ENCODE measurements around the gene MAP3K14. TPM values are rescaled to one million over a fixed set of nuclear protein-coding genes. Genes with fewer than 3 reads are reported as not detected.

MAP3K14 gene
- total RNA-seq, 1 donor from 2014 or later: 9.8 TPM

GRCh38 chr17:45284176-45285140 lies 32.4 kb downstream of the MAP3K14 start:
- no peak for DNase-seq (ENCODE audit: low spot score in 2 of 2, unreplicated experiment in 2 of 2)
- H3K27ac Mint-ChIP-seq: no peak overlapping the region

DNA sequence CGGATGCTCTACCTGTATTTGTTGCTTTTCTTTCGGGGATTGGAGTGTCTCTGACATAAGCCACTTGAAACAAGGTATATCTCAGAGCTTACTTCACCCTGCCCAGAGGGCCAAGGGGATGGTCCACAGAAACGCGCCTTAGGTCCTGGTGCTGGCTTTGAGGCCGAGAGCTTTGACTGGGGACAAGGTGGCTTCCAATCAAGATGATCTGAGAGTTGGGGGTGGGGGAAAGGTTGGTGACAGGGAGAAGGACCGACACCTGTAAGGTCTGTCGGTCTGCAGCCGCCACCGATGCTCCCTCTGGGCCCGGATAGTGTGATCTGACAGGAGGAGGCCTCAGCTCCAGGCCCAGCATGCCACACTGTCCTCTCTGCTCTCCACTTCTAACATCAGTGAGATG lies 33.1 kb downstream of the MAP3K14 start:
- peaks cover 28% of the 10 kb centered on the region for H3K36me3 Mint-ChIP-seq
- H3K27ac Mint-ChIP-seq: no peak overlapping the region

More at GRCh38 chr17:45284176-45285140, 32.4 kb downstream of the MAP3K14 start:
- no peaks in the 10 kb centered on the region for H3K27me3 Mint-ChIP-seq (ENCODE audit: low read depth)
- no peak overlapping the region for H3K4me3 Mint-ChIP-seq
- TF ChIP-seq, protein P1, sequence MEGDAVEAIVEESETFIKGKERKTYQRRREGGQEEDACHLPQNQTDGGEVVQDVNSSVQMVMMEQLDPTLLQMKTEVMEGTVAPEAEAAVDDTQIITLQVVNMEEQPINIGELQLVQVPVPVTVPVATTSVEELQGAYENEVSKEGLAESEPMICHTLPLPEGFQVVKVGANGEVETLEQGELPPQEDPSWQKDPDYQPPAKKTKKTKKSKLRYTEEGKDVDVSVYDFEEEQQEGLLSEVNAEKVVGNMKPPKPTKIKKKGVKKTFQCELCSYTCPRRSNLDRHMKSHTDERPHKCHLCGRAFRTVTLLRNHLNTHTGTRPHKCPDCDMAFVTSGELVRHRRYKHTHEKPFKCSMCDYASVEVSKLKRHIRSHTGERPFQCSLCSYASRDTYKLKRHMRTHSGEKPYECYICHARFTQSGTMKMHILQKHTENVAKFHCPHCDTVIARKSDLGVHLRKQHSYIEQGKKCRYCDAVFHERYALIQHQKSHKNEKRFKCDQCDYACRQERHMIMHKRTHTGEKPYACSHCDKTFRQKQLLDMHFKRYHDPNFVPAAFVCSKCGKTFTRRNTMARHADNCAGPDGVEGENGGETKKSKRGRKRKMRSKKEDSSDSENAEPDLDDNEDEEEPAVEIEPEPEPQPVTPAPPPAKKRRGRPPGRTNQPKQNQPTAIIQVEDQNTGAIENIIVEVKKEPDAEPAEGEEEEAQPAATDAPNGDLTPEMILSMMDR (IDR thresholded peaks at IDR 0.05; ENCODE audit: unreplicated experiment): no peak
- no peaks in the 10 kb centered on the region for H3K9me3 Mint-ChIP-seq
- peaks cover 11% of the 10 kb centered on the region for H3K4me1 Mint-ChIP-seq
- peaks cover 28% of the 10 kb centered on the region for H3K36me3 Mint-ChIP-seq

GRCh38 chr17:45282683-45283644 lies 33.9 kb downstream of the MAP3K14 start:
- peaks cover 28% of the 10 kb centered on the region for H3K36me3 Mint-ChIP-seq
- H3K4me1 Mint-ChIP-seq: peaks cover 14% of the 10 kb centered on the region
- H3K27me3 Mint-ChIP-seq (ENCODE audit: low read depth): no peaks in the 10 kb centered on the region
- DNase-seq (ENCODE audit: low spot score in 2 of 2, unreplicated experiment in 2 of 2): no peak
- H3K27ac Mint-ChIP-seq: no peak overlapping the region
- H3K9me3 Mint-ChIP-seq: no peaks in the 10 kb centered on the region
- no peak overlapping the region for H3K4me3 Mint-ChIP-seq
- TF ChIP-seq, protein P1 (IDR thresholded peaks at IDR 0.05; ENCODE audit: unreplicated experiment): no peak

More for the DNA sequence above, 33.1 kb downstream of the MAP3K14 start:
- Mint-ChIP-seq H3K4me3 (no peak overlapping the region), H3K4me1 (peaks cover 11% of the 10 kb centered on the region), H3K9me3 (no peaks in the 10 kb centered on the region), H3K27me3 (ENCODE audit: low read depth) (no peaks in the 10 kb centered on the region)
- no peak for DNase-seq (ENCODE audit: low spot score in 2 of 2, unreplicated experiment in 2 of 2)
- TF ChIP-seq, protein P1 (IDR thresholded peaks at IDR 0.05; ENCODE audit: unreplicated experiment): no peak

GRCh38 chr17:45279898-45280297 lies 36.9 kb downstream of the MAP3K14 start:
- TF ChIP-seq, protein P1 (IDR thresholded peaks at IDR 0.05; ENCODE audit: unreplicated experiment): no peak
- peak overlapping the region; percentile 69 for H3K27ac Mint-ChIP-seq
- peaks cover 19% of the 10 kb centered on the region for H3K36me3 Mint-ChIP-seq
- no peaks in the 10 kb centered on the region for H3K9me3 Mint-ChIP-seq
- H3K4me1 Mint-ChIP-seq: peaks cover 15% of the 10 kb centered on the region
- no peak overlapping the region for H3K4me3 Mint-ChIP-seq
- no peaks in the 10 kb centered on the region for H3K27me3 Mint-ChIP-seq (ENCODE audit: low read depth)
- no peak for DNase-seq (ENCODE audit: low spot score in 2 of 2, unreplicated experiment in 2 of 2)

DNA sequence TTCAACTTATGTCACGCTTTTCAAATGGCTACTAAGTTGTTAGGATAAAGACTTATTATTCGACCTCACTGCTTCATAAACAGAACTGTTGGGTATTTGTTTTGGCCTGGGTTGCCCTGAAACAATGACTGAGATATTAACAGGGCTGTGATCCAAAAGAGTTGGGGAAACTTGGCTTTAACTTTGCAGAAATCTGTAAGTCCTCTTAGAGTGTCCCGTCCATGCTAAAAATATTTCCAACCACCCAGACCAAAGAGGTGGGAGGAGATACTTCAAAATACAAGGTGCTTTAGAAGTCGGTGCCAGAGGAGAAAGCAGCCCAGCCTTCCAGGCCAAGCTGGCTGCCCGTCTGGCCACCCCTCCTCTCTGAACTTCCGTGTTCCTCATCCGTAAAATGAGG lies 38.8 kb downstream of the MAP3K14 start:
- H3K4me1 Mint-ChIP-seq: peaks cover 15% of the 10 kb centered on the region
- peaks cover 16% of the 10 kb centered on the region for H3K36me3 Mint-ChIP-seq
- no peak overlapping the region for H3K4me3 Mint-ChIP-seq
- peak overlapping the region; percentile 52 for H3K27ac Mint-ChIP-seq
- no peaks in the 10 kb centered on the region for H3K9me3 Mint-ChIP-seq
- H3K27me3 Mint-ChIP-seq (ENCODE audit: low read depth): no peaks in the 10 kb centered on the region
- DNase-seq (ENCODE audit: low spot score in 2 of 2, unreplicated experiment in 2 of 2): no peak
- TF ChIP-seq, protein P1 (IDR thresholded peaks at IDR 0.05; ENCODE audit: unreplicated experiment): no peak
